ENCODE measurements around the gene PCDH19. TPM values are rescaled to one million over a fixed set of nuclear protein-coding genes. Genes with fewer than 3 reads are reported as not detected.

The PCDH19 gene
- total RNA-seq, 1 donor from 2014 or later = 0.17 TPM

DNA sequence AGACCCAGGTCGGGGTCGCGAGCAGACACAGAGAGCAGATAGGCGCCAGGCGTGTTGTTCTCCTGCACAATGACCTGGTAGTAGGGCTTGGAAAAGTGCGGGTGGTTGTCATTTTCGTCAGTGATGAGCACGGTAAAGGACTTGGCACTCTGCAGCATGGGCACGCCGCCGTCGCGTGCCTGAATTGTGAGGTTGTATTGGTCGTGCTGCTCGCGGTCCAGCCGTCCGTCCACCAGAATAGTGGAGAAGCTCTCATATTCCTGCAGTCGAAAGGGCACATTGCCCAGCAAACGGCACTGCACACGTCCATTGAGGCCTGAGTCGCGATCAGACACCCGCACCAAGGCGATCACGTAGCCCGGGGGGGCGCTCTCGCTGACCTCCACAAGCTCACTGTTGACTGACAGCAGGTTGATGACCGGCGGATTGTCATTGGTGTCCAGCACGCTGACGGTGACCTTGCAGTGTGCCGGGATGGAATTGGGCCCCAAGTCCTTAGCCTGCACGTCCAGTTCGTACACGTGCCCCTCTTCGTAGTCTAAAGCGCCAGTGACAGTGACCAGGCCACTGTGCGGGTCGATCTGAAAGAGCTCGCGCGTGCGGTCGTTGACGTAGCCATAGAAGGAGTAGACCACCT, 2.8 kb downstream of the PCDH19 start:
- DNase-seq (no peak), ATAC-seq (no peak)
- no peak overlapping the region for H3K4me3 ChIP-seq
- H3K27ac ChIP-seq = no peak overlapping the region
- no peaks in the 10 kb centered on the region for H3K9me3 ChIP-seq
- intact Hi-C loops (cut with DNase I) = no loop called here
- H3K27me3 ChIP-seq = peaks cover 16% of the 10 kb centered on the region
- TF ChIP-seq, protein P1, sequence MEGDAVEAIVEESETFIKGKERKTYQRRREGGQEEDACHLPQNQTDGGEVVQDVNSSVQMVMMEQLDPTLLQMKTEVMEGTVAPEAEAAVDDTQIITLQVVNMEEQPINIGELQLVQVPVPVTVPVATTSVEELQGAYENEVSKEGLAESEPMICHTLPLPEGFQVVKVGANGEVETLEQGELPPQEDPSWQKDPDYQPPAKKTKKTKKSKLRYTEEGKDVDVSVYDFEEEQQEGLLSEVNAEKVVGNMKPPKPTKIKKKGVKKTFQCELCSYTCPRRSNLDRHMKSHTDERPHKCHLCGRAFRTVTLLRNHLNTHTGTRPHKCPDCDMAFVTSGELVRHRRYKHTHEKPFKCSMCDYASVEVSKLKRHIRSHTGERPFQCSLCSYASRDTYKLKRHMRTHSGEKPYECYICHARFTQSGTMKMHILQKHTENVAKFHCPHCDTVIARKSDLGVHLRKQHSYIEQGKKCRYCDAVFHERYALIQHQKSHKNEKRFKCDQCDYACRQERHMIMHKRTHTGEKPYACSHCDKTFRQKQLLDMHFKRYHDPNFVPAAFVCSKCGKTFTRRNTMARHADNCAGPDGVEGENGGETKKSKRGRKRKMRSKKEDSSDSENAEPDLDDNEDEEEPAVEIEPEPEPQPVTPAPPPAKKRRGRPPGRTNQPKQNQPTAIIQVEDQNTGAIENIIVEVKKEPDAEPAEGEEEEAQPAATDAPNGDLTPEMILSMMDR (IDR thresholded peaks at IDR 0.05) = no peak
- H3K36me3 ChIP-seq = no peaks in the 10 kb centered on the region
- no peaks in the 10 kb centered on the region for H3K4me1 ChIP-seq

DNA sequence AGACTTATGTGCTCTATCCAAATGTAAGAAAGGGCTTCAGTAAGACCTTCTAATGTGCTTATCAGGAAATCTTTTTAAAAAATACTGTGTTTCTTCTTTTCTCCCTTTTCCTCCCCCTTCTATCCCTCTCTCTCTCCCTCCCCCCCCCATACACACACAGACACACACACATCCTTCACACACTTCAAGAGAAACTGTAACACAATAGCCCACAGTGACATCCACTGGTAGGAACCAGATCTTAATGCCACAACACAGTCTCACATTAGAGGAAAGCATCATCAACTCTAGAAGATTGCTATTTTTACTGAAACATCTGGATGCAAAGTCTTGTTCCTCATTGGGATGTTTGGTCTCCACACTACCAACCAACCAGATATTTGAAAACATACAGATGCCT, 4.6 kb downstream of the PCDH19 start:
- ATAC-seq (no peak), DNase-seq (no peak)
- intact Hi-C loops (cut with DNase I) = no loop called here
- H3K27me3 ChIP-seq = peaks cover 16% of the 10 kb centered on the region
- H3K27ac ChIP-seq = no peak overlapping the region
- no peaks in the 10 kb centered on the region for H3K9me3 ChIP-seq
- TF ChIP-seq, protein P1 (IDR thresholded peaks at IDR 0.05) = no peak
- no peaks in the 10 kb centered on the region for H3K36me3 ChIP-seq
- no peaks in the 10 kb centered on the region for H3K4me1 ChIP-seq
- no peak overlapping the region for H3K4me3 ChIP-seq

DNA sequence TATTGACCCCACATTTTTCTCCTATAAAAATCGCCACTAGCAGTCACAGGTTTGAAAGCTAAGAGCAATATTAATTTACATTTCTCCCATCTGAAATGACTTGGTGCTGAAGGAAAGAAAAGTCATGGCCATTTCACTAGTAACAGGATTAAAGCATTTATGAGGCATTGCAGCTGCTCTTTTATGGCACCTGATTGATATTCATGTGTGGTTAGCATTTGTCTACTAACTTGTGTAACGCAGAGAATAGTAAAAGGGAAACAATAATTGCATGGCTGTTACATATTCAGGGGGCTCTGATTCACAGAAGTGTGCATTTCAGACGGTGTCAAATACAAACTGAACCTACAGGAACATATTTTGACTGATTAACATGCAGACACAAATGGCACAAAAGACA, 5.2 kb downstream of the PCDH19 start:
- Histone ChIP-seq H3K4me1 (no peaks in the 10 kb centered on the region), H3K27ac (no peak overlapping the region), H3K27me3 (peaks cover 16% of the 10 kb centered on the region), H3K9me3 (no peaks in the 10 kb centered on the region), H3K36me3 (no peaks in the 10 kb centered on the region), H3K4me3 (no peak overlapping the region)
- ATAC-seq (no peak), DNase-seq (no peak)
- TF ChIP-seq, protein P1 (IDR thresholded peaks at IDR 0.05) = no peak
- intact Hi-C loops (cut with DNase I) = no loop called here

DNA sequence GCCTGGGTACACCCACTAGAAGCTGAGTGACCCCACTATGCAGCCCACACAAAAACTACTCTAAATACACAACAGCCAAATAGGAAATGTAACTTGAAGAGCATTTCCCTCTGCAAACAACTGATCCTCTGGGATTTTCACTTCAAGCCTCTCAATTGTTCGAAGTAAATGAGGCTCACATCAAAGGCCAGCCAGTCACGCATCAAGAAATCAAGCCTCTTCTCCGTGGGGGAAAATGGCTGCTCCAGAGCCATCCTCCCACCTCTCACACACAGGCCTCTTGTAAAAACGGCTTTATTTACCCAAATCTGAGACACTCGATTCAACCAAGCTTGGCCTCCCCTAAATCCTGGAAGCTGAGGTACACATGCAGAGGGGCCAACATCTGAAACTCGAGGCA, 14.3 kb downstream of the PCDH19 start:
- Histone ChIP-seq H3K27ac (no peak overlapping the region), H3K4me3 (no peak overlapping the region), H3K27me3 (no peaks in the 10 kb centered on the region), H3K4me1 (no peaks in the 10 kb centered on the region), H3K9me3 (no peaks in the 10 kb centered on the region), H3K36me3 (no peaks in the 10 kb centered on the region)
- DNase-seq (no peak), ATAC-seq (no peak)
- TF ChIP-seq, protein P1 (IDR thresholded peaks at IDR 0.05) = no peak
- intact Hi-C loops (cut with DNase I) = no loop called here

DNA sequence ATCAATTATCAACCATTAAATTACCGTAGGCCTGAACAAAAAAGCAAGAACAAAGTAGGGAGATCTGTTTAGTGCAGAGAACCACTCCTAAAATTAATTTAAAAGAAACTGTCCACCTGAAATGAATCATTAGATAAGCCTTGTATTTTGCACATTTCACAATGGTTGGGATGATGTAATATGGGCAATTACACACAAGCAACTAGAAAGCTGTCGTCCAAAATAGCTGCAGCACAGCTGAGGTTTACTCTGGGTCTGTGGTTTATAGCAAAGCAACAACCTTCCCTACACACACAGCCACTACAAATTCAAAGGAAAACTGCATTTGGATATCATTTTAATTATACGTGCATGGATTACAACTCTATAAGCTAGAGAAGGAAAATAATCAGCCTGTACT, 28.5 kb downstream of the PCDH19 start:
- TF ChIP-seq, protein P1 (IDR thresholded peaks at IDR 0.05) = no peak
- Histone ChIP-seq H3K4me3 (no peak overlapping the region), H3K36me3 (no peaks in the 10 kb centered on the region), H3K27me3 (no peaks in the 10 kb centered on the region), H3K9me3 (no peaks in the 10 kb centered on the region), H3K27ac (no peak overlapping the region), H3K4me1 (no peaks in the 10 kb centered on the region)
- ATAC-seq = no peak
- DNase-seq = no peak
- intact Hi-C loops (cut with DNase I) = no loop called here

All from upper lobe of right lung (tissue), 1 donor.